ENCODE measurements around the gene URAD. TPM values are rescaled to one million over a fixed set of nuclear protein-coding genes. Genes with fewer than 3 reads are reported as not detected.
"Not testable (repeated sequence)": the region's sequence is repeated elsewhere in the genome, so short reads cannot be mapped to it uniquely, and the experiment has no call there.

The URAD gene
- total RNA-seq, 1 donor from 2014 or later: not detected

DNA sequence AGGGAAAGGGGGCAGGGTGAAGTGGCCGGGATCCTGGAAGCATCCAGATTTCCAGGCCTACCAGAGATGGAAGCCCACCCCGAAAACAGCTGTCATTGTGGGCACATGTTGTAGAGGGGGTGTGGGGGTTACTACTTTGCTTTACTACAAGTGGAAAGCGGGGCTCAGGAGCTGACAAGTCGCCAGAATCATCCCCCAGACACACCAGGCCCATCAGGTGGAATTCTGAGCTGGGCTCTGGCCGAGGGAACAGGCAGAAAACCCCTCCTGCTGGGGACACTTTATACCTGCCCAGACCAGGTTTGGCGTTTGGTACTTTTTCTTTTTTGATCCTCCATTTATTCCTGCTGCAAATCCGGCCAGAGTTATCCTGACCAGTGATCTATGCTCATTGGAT is 23.2 kb downstream of the URAD start:
- peaks cover 98% of the 10 kb centered on the region for H3K27me3 ChIP-seq (ENCODE audit: low read depth)
- intact Hi-C loops (cut with DNase I): no loop called here
- TF ChIP-seq, protein P1, sequence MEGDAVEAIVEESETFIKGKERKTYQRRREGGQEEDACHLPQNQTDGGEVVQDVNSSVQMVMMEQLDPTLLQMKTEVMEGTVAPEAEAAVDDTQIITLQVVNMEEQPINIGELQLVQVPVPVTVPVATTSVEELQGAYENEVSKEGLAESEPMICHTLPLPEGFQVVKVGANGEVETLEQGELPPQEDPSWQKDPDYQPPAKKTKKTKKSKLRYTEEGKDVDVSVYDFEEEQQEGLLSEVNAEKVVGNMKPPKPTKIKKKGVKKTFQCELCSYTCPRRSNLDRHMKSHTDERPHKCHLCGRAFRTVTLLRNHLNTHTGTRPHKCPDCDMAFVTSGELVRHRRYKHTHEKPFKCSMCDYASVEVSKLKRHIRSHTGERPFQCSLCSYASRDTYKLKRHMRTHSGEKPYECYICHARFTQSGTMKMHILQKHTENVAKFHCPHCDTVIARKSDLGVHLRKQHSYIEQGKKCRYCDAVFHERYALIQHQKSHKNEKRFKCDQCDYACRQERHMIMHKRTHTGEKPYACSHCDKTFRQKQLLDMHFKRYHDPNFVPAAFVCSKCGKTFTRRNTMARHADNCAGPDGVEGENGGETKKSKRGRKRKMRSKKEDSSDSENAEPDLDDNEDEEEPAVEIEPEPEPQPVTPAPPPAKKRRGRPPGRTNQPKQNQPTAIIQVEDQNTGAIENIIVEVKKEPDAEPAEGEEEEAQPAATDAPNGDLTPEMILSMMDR (IDR thresholded peaks at IDR 0.05): no peak
- H3K4me1 ChIP-seq: peaks cover 33% of the 10 kb centered on the region
- DNase-seq (no peak), ATAC-seq (no peak)
- H3K4me3 ChIP-seq: no peak overlapping the region
- H3K9me3 ChIP-seq: no peaks in the 10 kb centered on the region
- no peak overlapping the region for H3K27ac ChIP-seq
- no peaks in the 10 kb centered on the region for H3K36me3 ChIP-seq

DNA sequence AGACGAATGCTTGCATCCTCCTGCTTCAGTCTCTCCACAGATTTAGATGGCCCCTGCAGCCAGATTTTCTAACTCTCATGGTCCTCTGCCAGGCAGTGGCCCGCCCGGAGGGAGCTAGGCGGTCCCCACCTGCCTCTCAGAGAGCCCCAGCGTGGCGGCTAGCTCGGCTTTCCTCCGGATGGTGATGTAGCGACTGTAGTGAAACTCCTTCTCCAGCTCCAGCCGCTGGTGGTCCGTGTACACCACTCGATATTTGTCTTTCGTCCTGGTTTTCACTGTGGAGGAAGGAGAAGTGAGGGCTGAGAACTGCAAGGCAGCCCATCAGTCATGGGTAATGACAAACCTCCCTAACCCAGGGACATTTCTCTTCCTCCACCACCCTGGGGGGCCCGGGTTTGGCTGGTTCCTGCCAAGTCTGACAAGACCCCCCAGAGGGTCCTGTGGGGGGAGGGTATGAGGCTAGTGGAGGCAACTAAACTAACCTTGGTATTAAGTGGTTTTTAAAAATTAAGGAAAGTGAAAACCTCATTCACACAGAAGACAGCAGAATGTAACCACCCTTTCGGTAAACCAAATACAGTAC is 23.7 kb downstream of the URAD start:
- Histone ChIP-seq H3K27ac (no peak overlapping the region), H3K9me3 (no peaks in the 10 kb centered on the region), H3K27me3 (ENCODE audit: low read depth) (peaks cover 98% of the 10 kb centered on the region), H3K36me3 (no peaks in the 10 kb centered on the region), H3K4me3 (no peak overlapping the region), H3K4me1 (peaks cover 38% of the 10 kb centered on the region)
- intact Hi-C loops (cut with DNase I): no loop called here
- DNase-seq (no peak), ATAC-seq (no peak)
- TF ChIP-seq, protein P1 (IDR thresholded peaks at IDR 0.05): no peak

DNA sequence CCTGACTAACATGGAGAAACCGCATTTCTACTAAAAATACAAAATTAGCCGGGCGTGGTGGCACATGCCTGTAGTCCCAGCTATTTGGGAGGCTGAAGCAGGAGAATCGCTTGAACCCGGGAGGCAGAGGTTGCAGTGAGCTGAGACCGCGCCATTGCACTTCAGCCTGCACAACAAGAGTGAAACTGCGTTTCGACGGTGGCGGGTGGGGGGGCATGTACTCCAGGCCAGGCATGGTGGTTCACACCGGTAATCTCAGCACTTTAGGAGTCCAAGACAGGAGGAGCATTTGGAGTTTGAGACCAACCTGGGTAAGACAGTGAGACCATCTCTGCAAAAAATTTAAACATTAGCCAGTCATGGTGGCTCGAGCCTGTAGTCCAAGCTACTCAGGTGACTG is 24.3 kb downstream of the URAD start:
- DNase-seq; H3K27ac ChIP-seq; H3K4me3 ChIP-seq; H3K9me3 ChIP-seq; intact Hi-C loops (cut with DNase I); ATAC-seq; H3K36me3 ChIP-seq: not testable (repeated sequence)
- Histone ChIP-seq H3K27me3 (ENCODE audit: low read depth) (peaks cover 98% of the 10 kb centered on the region), H3K4me1 (peaks cover 41% of the 10 kb centered on the region)

DNA sequence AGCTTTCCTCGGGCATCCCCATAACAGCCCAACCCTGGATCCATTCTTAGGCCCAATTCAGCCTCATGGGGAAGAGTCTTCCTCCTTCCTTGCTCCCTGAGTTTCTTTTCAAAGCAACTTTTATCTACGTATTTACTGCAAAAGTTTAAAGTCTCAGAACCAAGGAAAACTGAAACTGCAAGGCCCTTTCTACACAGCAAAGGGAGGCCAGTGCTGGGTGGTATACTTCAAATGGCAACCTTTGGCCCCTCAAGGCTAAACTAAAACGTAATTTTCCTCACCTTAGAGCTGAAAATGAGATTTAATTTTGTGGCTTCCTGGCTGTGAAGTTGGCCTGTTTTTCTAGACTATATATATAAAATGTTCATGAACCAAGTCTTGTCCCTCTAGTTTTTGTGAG is 25.0 kb downstream of the URAD start:
- Histone ChIP-seq H3K27ac (no peak overlapping the region), H3K36me3 (no peaks in the 10 kb centered on the region), H3K9me3 (no peaks in the 10 kb centered on the region), H3K27me3 (ENCODE audit: low read depth) (peaks cover 98% of the 10 kb centered on the region), H3K4me3 (no peak overlapping the region), H3K4me1 (peaks cover 35% of the 10 kb centered on the region)
- intact Hi-C loops (cut with DNase I): no loop called here
- ATAC-seq (no peak), DNase-seq (no peak)
- TF ChIP-seq, protein P1 (IDR thresholded peaks at IDR 0.05): no peak

DNA sequence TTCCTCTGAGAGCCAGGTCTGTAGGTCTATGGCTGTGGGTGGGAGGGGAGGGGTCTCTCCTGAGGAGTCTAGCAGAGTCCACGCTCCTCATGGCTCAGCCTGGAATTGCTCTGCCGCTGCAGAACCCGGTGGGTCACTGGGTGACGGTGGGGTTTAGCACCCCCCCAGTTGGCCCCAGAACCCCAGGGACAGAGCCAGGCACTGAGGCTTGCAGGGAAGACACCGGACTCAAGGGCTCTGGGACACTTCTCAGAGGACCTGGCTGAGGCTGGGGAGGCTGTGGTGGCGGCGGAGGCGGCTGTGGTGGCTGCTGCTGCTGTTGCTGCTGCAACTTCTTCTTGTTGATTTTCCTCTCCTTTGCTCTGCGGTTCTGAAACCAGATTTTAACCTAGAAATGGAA is 25.5 kb downstream of the URAD start:
- H3K27me3 ChIP-seq (ENCODE audit: low read depth): peaks cover 98% of the 10 kb centered on the region
- no peak overlapping the region for H3K4me3 ChIP-seq
- intact Hi-C loops (cut with DNase I): no loop called here
- peaks cover 30% of the 10 kb centered on the region for H3K4me1 ChIP-seq
- ATAC-seq (no peak), DNase-seq (no peak)
- H3K36me3 ChIP-seq: no peaks in the 10 kb centered on the region
- TF ChIP-seq, protein P1 (IDR thresholded peaks at IDR 0.05): no peak
- no peak overlapping the region for H3K27ac ChIP-seq
- H3K9me3 ChIP-seq: no peaks in the 10 kb centered on the region

DNA sequence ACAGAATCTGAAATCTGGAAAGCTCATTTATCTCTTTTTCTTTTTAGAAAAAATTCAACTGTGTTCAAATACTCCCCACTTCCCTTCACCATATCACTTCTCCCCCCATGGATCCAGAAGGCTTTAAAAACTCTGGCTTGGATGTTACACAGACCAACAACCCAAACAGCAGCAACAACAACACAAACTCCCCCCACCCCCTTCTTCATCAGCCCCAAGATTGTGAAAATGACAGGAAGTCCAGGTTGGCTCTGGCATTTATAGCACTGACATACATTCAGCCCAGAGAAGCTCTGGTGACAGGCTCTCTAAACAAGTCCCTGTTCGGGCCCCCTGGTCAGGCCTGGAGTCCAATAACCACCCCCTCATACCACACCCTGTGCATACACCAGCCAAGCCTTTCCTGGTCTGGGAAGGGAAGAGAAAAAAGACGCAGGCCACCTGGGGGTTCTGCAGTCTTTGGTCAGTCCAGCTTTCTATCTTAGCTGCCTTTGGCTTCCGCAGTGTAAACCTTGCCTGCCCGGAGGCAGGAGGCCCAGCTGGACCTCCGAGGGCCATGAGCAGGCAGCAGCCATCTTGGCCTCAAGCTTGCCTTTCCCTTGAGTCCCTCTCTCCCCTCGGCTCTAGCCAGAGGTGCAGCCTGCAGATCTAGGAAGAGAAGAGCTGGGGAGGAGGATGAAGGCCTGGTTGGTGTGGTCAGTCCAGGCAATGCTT is 26.2 kb downstream of the URAD start:
- no peaks in the 10 kb centered on the region for H3K36me3 ChIP-seq
- no peak for ATAC-seq
- H3K27me3 ChIP-seq (ENCODE audit: low read depth): peaks cover 98% of the 10 kb centered on the region
- peaks cover 29% of the 10 kb centered on the region for H3K4me1 ChIP-seq
- H3K9me3 ChIP-seq: no peaks in the 10 kb centered on the region
- no peak for DNase-seq
- intact Hi-C loops (cut with DNase I): no loop called here
- H3K4me3 ChIP-seq: no peak overlapping the region
- no peak overlapping the region for H3K27ac ChIP-seq
- TF ChIP-seq, protein P1 (IDR thresholded peaks at IDR 0.05): no peak
